Neural progenitor cell (in vitro differentiated cells): Measurements from ENCODE around the gene GSDMA.

Source experiments
- CTCF ChIP-seq: fragments of 200-600 bp; sonication (generic); IDR thresholded peaks from 2 replicates; pipeline ENCODE4 v1.5.1; 2017; ENCODE audit warnings: antibody characterized with exemption, mild to moderate bottlenecking
- EZH2 ChIP-seq: fragments of 200-600 bp; sonication (generic); IDR thresholded peaks from 2 replicates; pipeline ENCODE4 v1.6.1; 2017; ENCODE audit warnings: antibody characterized with exemption, mild to moderate bottlenecking, moderate library complexity
- EZH2phosphoT487 ChIP-seq: fragments of 200-600 bp; sonication (generic); IDR thresholded peaks from 2 replicates; pipeline ENCODE4 v1.6.1; 2017; ENCODE audit warnings: antibody characterized with exemption

DNA sequence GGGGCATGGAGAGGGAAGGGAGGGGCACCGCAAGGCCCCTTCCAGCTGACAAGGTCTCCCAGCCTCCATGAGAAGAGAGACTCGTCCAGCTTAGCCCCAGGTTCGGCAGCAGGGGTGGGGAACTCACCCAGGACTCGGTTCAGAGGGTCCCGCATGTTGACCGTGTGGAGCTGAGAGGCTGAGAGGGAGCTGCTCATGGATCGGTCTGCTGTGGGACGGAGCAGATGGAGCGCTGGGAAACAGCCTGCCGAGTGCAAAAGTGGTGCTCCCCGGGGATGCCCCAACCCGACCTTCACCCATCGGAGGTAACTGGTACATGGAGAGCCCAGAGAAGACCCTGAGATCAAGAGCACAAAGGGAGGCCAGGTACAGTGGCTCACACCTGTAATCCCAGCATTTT is 57.3 kb downstream of the GSDMA start:
- TF ChIP-seq CTCF (no peak), EZH2 (no peak), EZH2phosphoT487 (no peak)
